Effector memory CD4-positive, alpha-beta T cell (primary cell): ENCODE data around the gene HOXA9.
A peak's percentile ranks its signal among the peaks of the same experiment; 100 is the strongest.

ENCODE experiments used
- DNase-seq, 3 donors: peaks; one replicate each; pipeline ENCODE4 v3.0.0-alpha.2; 2020
- H3K27ac ChIP-seq: 2 replicates; pipeline ENCODE4 v1.7.0; 2013; ENCODE audit warnings: mild to moderate bottlenecking, low read length, moderate library complexity; ENCODE audit not compliant: insufficient read depth, poor library complexity, severe bottlenecking
- H3K27me3 ChIP-seq: replicated peaks from 2 replicates; pipeline ENCODE4 v1.7.0; 2013; ENCODE audit warnings: mild to moderate bottlenecking, low read length; ENCODE audit not compliant: insufficient read depth, control insufficient read depth, poor library complexity, severe bottlenecking
- H3K36me3 ChIP-seq: 2 replicates; pipeline ENCODE4 v1.7.0; 2013; ENCODE audit warnings: mild to moderate bottlenecking, low read length, moderate library complexity; ENCODE audit not compliant: control insufficient read depth, insufficient read depth
- H3K4me1 ChIP-seq: 2 replicates; pipeline ENCODE4 v1.7.0; 2013; ENCODE audit warnings: low read length, mild to moderate bottlenecking; ENCODE audit not compliant: control insufficient read depth, insufficient read depth, poor library complexity, severe bottlenecking
- H3K4me3 ChIP-seq: 2 replicates; pipeline ENCODE4 v1.7.0; 2013; ENCODE audit warnings: low read length, low read depth, mild to moderate bottlenecking; ENCODE audit not compliant: insufficient read depth, poor library complexity, severe bottlenecking
- H3K9me3 ChIP-seq: 2 replicates; pipeline ENCODE4 v1.7.0; 2013; ENCODE audit warnings: mild to moderate bottlenecking, low read length, moderate library complexity; ENCODE audit not compliant: control insufficient read depth

HOXA9 gene

GRCh38 chr7:27139334-27140125 lies 25.8 kb downstream of the HOXA9 start:
- Histone ChIP-seq H3K36me3 (no peaks in the 10 kb centered on the region), H3K4me1 (no peaks in the 10 kb centered on the region), H3K4me3 (no peak overlapping the region), H3K27me3 (peaks cover 18% of the 10 kb centered on the region), H3K27ac (no peak overlapping the region), H3K9me3 (no peaks in the 10 kb centered on the region)
- no peak for DNase-seq

GRCh38 chr7:27138985-27139333 lies 26.4 kb downstream of the HOXA9 start:
- no peak for DNase-seq
- no peak overlapping the region for H3K27ac ChIP-seq
- no peaks in the 10 kb centered on the region for H3K4me1 ChIP-seq
- no peaks in the 10 kb centered on the region for H3K36me3 ChIP-seq
- H3K27me3 ChIP-seq = peaks cover 15% of the 10 kb centered on the region
- H3K9me3 ChIP-seq = no peaks in the 10 kb centered on the region
- H3K4me3 ChIP-seq = no peak overlapping the region

- H3K36me3 ChIP-seq = no peaks in the 10 kb centered on the region
- H3K4me3 ChIP-seq = no peak overlapping the region
- no peak for DNase-seq
- no peak overlapping the region for H3K27ac ChIP-seq
- no peaks in the 10 kb centered on the region for H3K4me1 ChIP-seq
- no peaks in the 10 kb centered on the region for H3K9me3 ChIP-seq
- H3K27me3 ChIP-seq = peaks cover 11% of the 10 kb centered on the region
Measured at GRCh38 chr7:27138472-27138871, 26.9 kb downstream of the HOXA9 start.

- no peak overlapping the region for H3K27ac ChIP-seq
- H3K36me3 ChIP-seq = no peaks in the 10 kb centered on the region
- peaks cover 10% of the 10 kb centered on the region for H3K27me3 ChIP-seq
- H3K9me3 ChIP-seq = no peaks in the 10 kb centered on the region
- H3K4me3 ChIP-seq = no peak overlapping the region
- H3K4me1 ChIP-seq = no peaks in the 10 kb centered on the region
- no peak for DNase-seq
Measured at GRCh38 chr7:27137640-27138315, 27.6 kb downstream of the HOXA9 start.

- H3K4me3 ChIP-seq = no peak overlapping the region
- H3K9me3 ChIP-seq = no peaks in the 10 kb centered on the region
- no peaks in the 10 kb centered on the region for H3K36me3 ChIP-seq
- peaks cover 7% of the 10 kb centered on the region for H3K27me3 ChIP-seq
- H3K27ac ChIP-seq = no peak overlapping the region
- no peaks in the 10 kb centered on the region for H3K4me1 ChIP-seq
- DNase-seq = no peak
Measured at GRCh38 chr7:27134392-27134791, 30.9 kb downstream of the HOXA9 start.

GRCh38 chr7:27133409-27134231 lies 31.7 kb downstream of the HOXA9 start:
- no peak overlapping the region for H3K4me3 ChIP-seq
- no peak for DNase-seq
- peaks cover 7% of the 10 kb centered on the region for H3K27me3 ChIP-seq
- no peak overlapping the region for H3K27ac ChIP-seq
- no peaks in the 10 kb centered on the region for H3K4me1 ChIP-seq
- no peaks in the 10 kb centered on the region for H3K36me3 ChIP-seq
- H3K9me3 ChIP-seq = no peaks in the 10 kb centered on the region

GRCh38 chr7:27132978-27133377 lies 32.4 kb downstream of the HOXA9 start:
- H3K27ac ChIP-seq = no peak overlapping the region
- H3K36me3 ChIP-seq = no peaks in the 10 kb centered on the region
- no peaks in the 10 kb centered on the region for H3K4me1 ChIP-seq
- peaks cover 7% of the 10 kb centered on the region for H3K27me3 ChIP-seq
- H3K9me3 ChIP-seq = no peaks in the 10 kb centered on the region
- no peak overlapping the region for H3K4me3 ChIP-seq
- no peak for DNase-seq

- DNase-seq = no peak
Measured at GRCh38 chr7:27132214-27132613, 33.1 kb downstream of the HOXA9 start.

GRCh38 chr7:27131390-27131819 lies 33.9 kb downstream of the HOXA9 start:
- DNase-seq = no peak
- Histone ChIP-seq H3K27ac (no peak overlapping the region), H3K4me1 (no peaks in the 10 kb centered on the region), H3K4me3 (peak overlapping the region; percentile 55), H3K9me3 (no peaks in the 10 kb centered on the region), H3K27me3 (peaks cover 6% of the 10 kb centered on the region), H3K36me3 (no peaks in the 10 kb centered on the region)

More at GRCh38 chr7:27132214-27132613, 33.1 kb downstream of the HOXA9 start:
- no peaks in the 10 kb centered on the region for H3K36me3 ChIP-seq
- H3K4me1 ChIP-seq = no peaks in the 10 kb centered on the region
- H3K9me3 ChIP-seq = no peaks in the 10 kb centered on the region
- H3K27ac ChIP-seq = no peak overlapping the region
- H3K4me3 ChIP-seq = no peak overlapping the region
- peaks cover 7% of the 10 kb centered on the region for H3K27me3 ChIP-seq
